ENCODE data around the gene ENTPD8. TPM values are rescaled to one million over a fixed set of nuclear protein-coding genes. Genes with fewer than 3 reads are reported as not detected.
"Not testable (repeated sequence)": the region's sequence is repeated elsewhere in the genome, so short reads cannot be mapped to it uniquely, and the experiment has no call there.

Gene ENTPD8
- total RNA-seq, 2 donors from 2014 or later, result not detected

DNA sequence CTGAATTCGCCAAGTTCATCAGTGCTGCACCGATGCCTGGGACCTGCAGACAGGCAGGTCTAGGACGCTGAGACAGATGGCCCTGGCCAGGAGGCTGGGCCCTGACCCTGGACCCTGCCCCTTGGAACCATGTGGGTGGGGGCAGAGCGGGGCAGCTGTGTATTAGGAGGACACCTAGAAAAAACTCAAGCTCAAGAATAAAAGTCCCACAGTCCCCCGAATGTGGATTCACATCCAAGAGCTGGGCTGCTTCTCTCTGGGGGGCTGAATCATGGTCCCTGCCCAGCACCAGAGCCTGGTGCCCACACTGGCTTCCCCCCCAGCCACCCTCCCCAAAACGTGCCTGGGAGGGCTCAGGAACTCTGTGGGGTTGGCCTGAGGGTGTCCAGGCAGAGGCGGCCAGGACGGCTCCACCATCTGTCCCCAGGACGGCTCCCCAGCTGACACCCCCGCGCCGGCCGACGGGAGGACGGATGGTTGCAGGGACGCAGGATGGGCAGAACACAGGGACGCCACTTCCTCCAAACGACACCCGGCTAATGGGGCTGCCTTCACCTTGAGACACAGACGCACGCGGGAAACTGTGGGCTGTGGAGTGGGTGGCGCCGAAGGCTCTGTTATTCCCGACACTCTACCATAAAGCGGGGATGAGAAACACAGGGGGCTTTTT lies 53.1 kb downstream of the ENTPD8 start:
- DNase-seq (ENCODE audit: low spot score in 2 of 2), result no peak
- ATAC-seq, result peak in 1 of 2 donors; percentile 6
- no peaks in the 10 kb centered on the region for H3K36me3 Mint-ChIP-seq
- no peaks in the 10 kb centered on the region for H3K9me3 Mint-ChIP-seq
- H3K27ac Mint-ChIP-seq, result peak overlapping the region in 1 of 2 donors; percentile 60

DNA sequence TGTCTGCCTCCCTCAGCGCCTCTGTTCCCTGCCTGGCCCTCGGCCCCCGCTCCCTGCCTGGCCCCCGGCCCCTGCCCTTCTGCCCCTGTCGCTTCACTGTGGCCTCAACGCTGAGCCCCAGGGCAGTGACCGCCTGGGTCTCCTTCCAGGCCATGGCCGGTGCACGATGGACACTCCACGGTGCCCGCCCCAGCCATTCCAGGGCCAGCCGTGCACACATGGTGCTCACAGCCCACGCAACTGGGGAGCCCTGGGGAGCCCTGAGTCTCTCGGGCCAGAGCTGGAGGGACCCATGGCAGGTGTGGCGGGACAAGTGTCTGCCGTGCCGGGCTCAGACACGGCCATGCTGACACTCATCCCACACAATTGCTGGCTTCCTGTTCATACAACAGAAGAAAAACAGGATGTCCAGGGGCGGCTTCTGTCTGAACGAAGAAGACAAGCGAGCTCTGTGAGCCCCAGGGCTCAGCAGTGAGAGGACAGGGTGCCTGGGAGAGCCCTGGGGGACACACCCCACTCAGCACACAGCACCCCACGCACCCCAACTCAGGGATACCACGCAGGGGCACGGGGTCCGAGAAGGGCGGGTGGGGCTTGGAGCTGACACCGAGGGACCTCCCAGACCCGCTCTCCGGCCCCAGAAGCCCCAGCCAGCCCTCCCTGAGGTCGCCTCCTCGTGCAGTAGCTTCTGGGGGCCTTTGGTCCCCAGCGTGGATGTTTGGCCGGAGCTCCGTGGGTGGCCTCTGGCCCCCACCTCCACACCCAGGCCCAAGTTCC lies 53.9 kb downstream of the ENTPD8 start:
- Mint-ChIP-seq H3K27ac (peak overlapping the region; percentile 44 to 74), H3K36me3 (no peaks in the 10 kb centered on the region), H3K9me3 (no peaks in the 10 kb centered on the region)
- ATAC-seq, result peak; percentile 58 to 84
- peak in 1 of 2 donors; percentile 49 for DNase-seq (ENCODE audit: low spot score in 2 of 2)

DNA sequence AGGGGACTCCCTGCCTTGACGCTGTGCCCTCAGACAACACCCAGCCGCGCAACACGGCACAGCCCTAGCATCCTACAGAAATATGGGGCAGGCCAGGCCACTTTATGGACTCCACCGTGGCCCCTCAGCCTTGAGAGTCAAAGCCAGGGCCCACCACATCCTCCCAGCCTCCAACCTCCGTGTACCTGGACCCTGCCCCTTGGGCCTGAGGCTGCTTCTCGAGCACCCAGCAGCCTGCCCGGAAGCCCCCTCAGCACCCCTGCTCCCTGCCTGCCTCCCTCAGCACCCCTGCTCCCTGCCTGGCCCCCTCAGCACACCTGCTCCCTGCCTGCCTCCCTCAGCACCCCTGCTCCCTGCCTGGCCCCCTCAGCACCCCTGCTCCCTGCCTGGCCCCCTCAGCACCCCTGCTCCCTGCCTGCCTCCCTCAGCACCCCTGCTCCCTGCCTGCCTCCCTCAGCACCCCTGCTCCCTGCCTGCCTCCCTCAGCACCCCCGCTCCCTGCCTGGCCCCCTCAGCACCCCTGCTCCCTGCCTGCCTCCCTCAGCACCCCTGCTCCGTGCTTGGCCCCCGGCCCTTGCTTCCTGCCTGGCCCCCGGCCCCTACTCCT lies 54.5 kb downstream of the ENTPD8 start:
- DNase-seq (ENCODE audit: low spot score in 2 of 2); H3K36me3 Mint-ChIP-seq; ATAC-seq; H3K9me3 Mint-ChIP-seq: not testable (repeated sequence)
- H3K27ac Mint-ChIP-seq, result peak overlapping the region; percentile 44 to 74

DNA sequence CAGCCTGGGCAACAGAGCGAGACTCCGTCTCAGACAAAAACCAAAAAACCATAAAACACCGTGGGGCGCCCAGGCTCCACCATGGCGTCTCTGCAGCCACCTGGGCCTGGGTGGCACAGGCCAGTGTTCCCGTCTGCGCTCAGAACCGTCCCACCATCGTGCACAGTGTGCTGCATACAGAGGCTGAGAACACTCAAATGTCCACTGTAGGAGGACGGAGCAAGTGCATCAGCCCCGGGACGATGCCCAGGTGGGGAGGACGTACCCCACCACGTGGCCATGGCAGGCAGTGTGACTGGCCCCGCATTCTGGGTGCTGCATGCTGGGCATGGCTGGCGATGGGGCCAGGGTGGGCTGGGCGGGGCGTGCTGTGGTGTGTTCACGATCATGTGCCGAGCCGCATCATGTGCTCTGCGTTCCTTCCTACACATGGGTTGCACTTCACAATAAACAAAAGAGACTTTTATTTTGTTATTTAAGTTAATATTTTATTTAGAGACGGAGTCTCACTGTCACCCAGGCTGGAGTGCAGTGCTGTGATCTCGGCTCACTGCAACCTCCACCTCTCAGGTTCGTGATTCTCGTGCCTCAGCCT lies 56.0 kb downstream of the ENTPD8 start:
- Mint-ChIP-seq H3K36me3 (no peaks in the 10 kb centered on the region), H3K27ac (no peak overlapping the region), H3K9me3 (no peaks in the 10 kb centered on the region)
- ATAC-seq (no peak), DNase-seq (ENCODE audit: low spot score in 2 of 2) (no peak)

Other genes starting within 250 kb of the ENTPD8 start
- 1 to 10 TPM; 5.7 to 7.3 TPM for gene TPRN, start 240.6 kb downstream of the ENTPD8 start, total RNA-seq
- gene TMEM203, start 235.7 kb downstream of the ENTPD8 start, total RNA-seq, result 10 to 100 TPM; 15.3 to 27.1 TPM
- 10 to 100 TPM; 31.7 to 48.5 TPM for gene NDOR1, start 235.7 kb downstream of the ENTPD8 start, total RNA-seq
- 1 to 10 TPM; 3.1 to 9.4 TPM for gene RNF208, start 219.1 kb downstream of the ENTPD8 start, total RNA-seq
- under 1 TPM; 0.34 to 0.64 TPM for gene CYSRT1, start 216.2 kb downstream of the ENTPD8 start, total RNA-seq
- gene RNF224, start 213.9 kb downstream of the ENTPD8 start, total RNA-seq, result not detected
- under 1 TPM in 1 of 2 donors, not detected in 1; 0.12 TPM for gene SLC34A3, start 210.5 kb downstream of the ENTPD8 start, total RNA-seq
- gene TUBB4B, start 200.1 kb downstream of the ENTPD8 start, total RNA-seq, result 100 to 1,000 TPM; 277 to 307 TPM
- gene STPG3, start 190.1 kb downstream of the ENTPD8 start, total RNA-seq, result not detected
- gene NELFB, start 186.0 kb downstream of the ENTPD8 start, total RNA-seq, result 10 to 100 TPM; 57.6 to 58.4 TPM
- gene TOR4A, start 163.6 kb downstream of the ENTPD8 start, total RNA-seq, result 1 to 10 TPM; 2.6 to 8.8 TPM
- gene NRARP, start 139.1 kb downstream of the ENTPD8 start, total RNA-seq, result 1 to 10 TPM in 1 of 2 donors, under 1 TPM in 1; 0.61 to 3.1 TPM
- 10 to 100 TPM in 1 of 2 donors, 1 to 10 TPM in 1; 7.9 to 14.8 TPM for gene EXD3, start 18.2 kb downstream of the ENTPD8 start, total RNA-seq
- gene NOXA1, start 18.0 kb downstream of the ENTPD8 start, total RNA-seq, result 1 to 10 TPM in 1 of 2 donors, not detected in 1; 1.5 TPM
- 10 to 100 TPM; 12.0 to 61.3 TPM for gene NSMF, start 18.0 kb upstream of the ENTPD8 start, total RNA-seq
- gene PNPLA7, start 109.0 kb upstream of the ENTPD8 start, total RNA-seq, result 1 to 10 TPM; 3.7 to 4.4 TPM
- gene MRPL41, start 110.5 kb upstream of the ENTPD8 start, total RNA-seq, result 10 to 100 TPM; 21.2 to 31.6 TPM
- 10 to 100 TPM; 30.1 to 64.7 TPM for gene DPH7, start 137.6 kb upstream of the ENTPD8 start, total RNA-seq
- 10 to 100 TPM; 32.9 to 63.5 TPM for gene ZMYND19, start 149.2 kb upstream of the ENTPD8 start, total RNA-seq
- 10 to 100 TPM; 34.4 to 40.9 TPM for gene ARRDC1, start 164.3 kb upstream of the ENTPD8 start, total RNA-seq
- 10 to 100 TPM; 80.4 to 85.0 TPM for gene EHMT1, start 177.6 kb upstream of the ENTPD8 start, total RNA-seq

Data from activated naive CD4-positive, alpha-beta T cell treated with anti-CD3 and anti-CD28 coated beads, Interleukin-2, amount 50 U/mL, for 72 hours (primary cell).